H9 (cell line): ENCODE results near the gene INTS15. TPM values are rescaled to one million over a fixed set of nuclear protein-coding genes. Genes with fewer than 3 reads are reported as not detected.

Experiments used
- DNase-seq: peaks from one replicate; pipeline ENCODE4 v3.0.0-alpha.2; 2017
- H2AFZ ChIP-seq: one replicate; pipeline ENCODE4 v1.6.1; 2013; ENCODE audit warnings: mild to moderate bottlenecking, low read length, control low read depth, moderate library complexity
- H2AK5ac ChIP-seq: 2 replicates; pipeline ENCODE4 v1.6.1; 2013; ENCODE audit warnings: low read length, control low read depth, mixed read lengths; ENCODE audit not compliant: insufficient read length
- H2BK120ac ChIP-seq: one replicate; pipeline ENCODE4 v1.6.1; 2013; ENCODE audit warnings: low read depth, mild to moderate bottlenecking, low read length, control low read depth, inconsistent platforms; ENCODE audit not compliant: poor library complexity, severe bottlenecking
- H2BK12ac ChIP-seq: 2 replicates; pipeline ENCODE4 v1.6.1; 2013; ENCODE audit warnings: low read length, control low read depth, mixed read lengths, low read depth; ENCODE audit not compliant: insufficient read length
- H2BK15ac ChIP-seq: 2 replicates; pipeline ENCODE4 v1.6.1; 2013; ENCODE audit warnings: low read depth, low read length, control low read depth
- H2BK20ac ChIP-seq: one replicate; pipeline ENCODE4 v1.6.1; 2013; ENCODE audit warnings: low read depth, mild to moderate bottlenecking, low read length, control low read depth, inconsistent platforms; ENCODE audit not compliant: poor library complexity, severe bottlenecking
- H2BK5ac ChIP-seq: 2 replicates; pipeline ENCODE4 v1.6.1; 2013; ENCODE audit warnings: low read length, control low read depth, mixed read lengths; ENCODE audit not compliant: insufficient read length
- H3K14ac ChIP-seq: 2 replicates; pipeline ENCODE4 v1.6.1; 2013; ENCODE audit warnings: low read length, control low read depth; ENCODE audit not compliant: insufficient read depth
- H3K18ac ChIP-seq: 2 replicates; pipeline ENCODE4 v1.6.1; 2013; ENCODE audit warnings: low read depth, mild to moderate bottlenecking, mixed read lengths, low read length, control low read depth; ENCODE audit not compliant: insufficient read length
- H3K23ac ChIP-seq: 2 replicates; pipeline ENCODE4 v1.6.1; 2013; ENCODE audit warnings: low read length, control low read depth, mixed read lengths, low read depth; ENCODE audit not compliant: insufficient read length
- H3K23me2 ChIP-seq: 2 replicates; pipeline ENCODE4 v1.6.1; 2013; ENCODE audit warnings: low read depth, mild to moderate bottlenecking, mixed read lengths, low read length, control low read depth; ENCODE audit not compliant: insufficient read length, poor library complexity, severe bottlenecking
- H3K27ac ChIP-seq: 2 replicates; pipeline ENCODE4 v1.5.1; 2013; ENCODE audit warnings: low read length, control low read depth, mixed read lengths, low read depth; ENCODE audit not compliant: insufficient read length
- H3K27me3 ChIP-seq: 2 replicates; pipeline ENCODE4 v1.6.1; 2013; ENCODE audit warnings: low read length, control low read depth, inconsistent platforms; ENCODE audit not compliant: insufficient read depth
- H3K4ac ChIP-seq: 2 replicates; pipeline ENCODE4 v1.6.1; 2013; ENCODE audit warnings: low read depth, mild to moderate bottlenecking, control low read depth, inconsistent platforms, low read length, moderate library complexity
- H3K4me1 ChIP-seq: 2 replicates; pipeline ENCODE4 v1.6.1; 2013; ENCODE audit warnings: low read length, control low read depth, inconsistent platforms; ENCODE audit not compliant: insufficient read depth
- H3K4me2 ChIP-seq: 2 replicates; pipeline ENCODE4 v1.6.1; 2013; ENCODE audit warnings: low read length, control low read depth, mixed read lengths; ENCODE audit not compliant: insufficient read length, insufficient read depth
- H3K56ac ChIP-seq: 2 replicates; pipeline ENCODE4 v1.6.1; 2013; ENCODE audit warnings: low read depth, mild to moderate bottlenecking, mixed read lengths, low read length, control low read depth; ENCODE audit not compliant: insufficient read length
- H3K79me1 ChIP-seq: 2 replicates; pipeline ENCODE4 v1.6.1; 2013; ENCODE audit warnings: low read depth, mild to moderate bottlenecking, moderate library complexity, low read length, control low read depth, inconsistent platforms; ENCODE audit not compliant: insufficient read depth, poor library complexity, severe bottlenecking
- H3K79me2 ChIP-seq: 2 replicates; pipeline ENCODE4 v1.6.1; 2013; ENCODE audit warnings: low read length, control low read depth, inconsistent platforms; ENCODE audit not compliant: insufficient read depth
- H3K9ac ChIP-seq: 2 replicates; pipeline ENCODE4 v1.6.1; 2013; ENCODE audit warnings: low read length, control low read depth, mixed read lengths; ENCODE audit not compliant: insufficient read length; ENCODE audit errors: extremely low read depth
- H3K9me3 ChIP-seq: one replicate; pipeline ENCODE4 v1.6.1; 2013; ENCODE audit warnings: low read depth, low read length, inconsistent platforms; ENCODE audit not compliant: control insufficient read depth
- H3T11ph ChIP-seq: one replicate; pipeline ENCODE4 v1.6.1; 2013; ENCODE audit warnings: mild to moderate bottlenecking, low read length, control low read depth, inconsistent platforms
- H4K20me1 ChIP-seq: one replicate; pipeline ENCODE4 v1.6.1; 2013; ENCODE audit not compliant: control insufficient read depth, insufficient read length, insufficient read depth
- H4K5ac ChIP-seq: 2 replicates; pipeline ENCODE4 v1.6.1; 2013; ENCODE audit warnings: low read depth, mild to moderate bottlenecking, mixed read lengths, low read length, control low read depth; ENCODE audit not compliant: insufficient read length
- H4K8ac ChIP-seq: replicated peaks from 2 replicates; pipeline ENCODE4 v1.6.1; 2013; ENCODE audit warnings: low read length, control low read depth, mixed read lengths, low read depth; ENCODE audit not compliant: insufficient read length
- H4K91ac ChIP-seq: 2 replicates; pipeline ENCODE4 v1.6.1; 2013; ENCODE audit warnings: low read depth, mild to moderate bottlenecking, moderate library complexity, mixed read lengths, low read length, control low read depth; ENCODE audit not compliant: insufficient read length
- H3K27ac Mint-ChIP-seq, 3 experiments: 2 replicates in 2 of 3; 3 replicates in 1 of 3; pipeline ENCODE4 v1.8.0; 2020 to 2021; ENCODE audit warnings: mixed read lengths in 3 of 3, mild to moderate bottlenecking in 1 of 3, moderate library complexity in 1 of 3
- H3K27me3 Mint-ChIP-seq: 2 replicates; pipeline ENCODE4 v1.8.0; 2021; ENCODE audit warnings: low read depth, mild to moderate bottlenecking, moderate library complexity, mixed read lengths
- H3K36me3 Mint-ChIP-seq, 3 experiments: 2 replicates in 2 of 3; 3 replicates in 1 of 3; pipeline ENCODE4 v1.8.0; 2020 to 2021; ENCODE audit warnings: low read depth in 3 of 3, mixed read lengths in 3 of 3; ENCODE audit not compliant: insufficient read depth in 1 of 3
- H3K4me1 Mint-ChIP-seq, 2 experiments: 2 replicates each; pipeline ENCODE4 v1.8.0; 2020; ENCODE audit warnings: mixed read lengths in 2 of 2
- H3K4me3 Mint-ChIP-seq, 2 experiments: 2 replicates in 1 of 2; 3 replicates in 1 of 2; pipeline ENCODE4 v1.8.0; 2020 to 2021; ENCODE audit warnings: mild to moderate bottlenecking in 2 of 2, mixed read lengths in 2 of 2, moderate library complexity in 1 of 2
- H3K9me3 Mint-ChIP-seq, 2 experiments: 2 replicates in 1 of 2; 3 replicates in 1 of 2; pipeline ENCODE4 v1.8.0; 2020; ENCODE audit warnings: mild to moderate bottlenecking in 2 of 2, mixed read lengths in 2 of 2, moderate library complexity in 1 of 2
- WGBS: extraction: QIAGEN DNeasy Blood & Tissue Kit; methylation state at CpG from one replicate; pipeline ENCODE4 v1.1.7; 2013; ENCODE audit warnings: missing lambda C conversion rate, low lambda C conversion rate, mixed read lengths; ENCODE audit not compliant: insufficient read length; ENCODE audit errors: extremely low coverage; 5-methylcytosine and 5-hydroxymethylcytosine counted together
- total RNA-seq: library from RNA; stranded (reverse); gene quantifications from 2 replicates; pipeline ENCODE4 v1.2.1, GENCODE V29; 2021
- TF ChIP-seq, protein P1 (sequence below): fragments of 200-600 bp; sonication (generic); conservative IDR thresholded peaks from 3 replicates; pipeline ENCODE4 v1.8.0; 2021; ENCODE audit warnings: antibody characterized with exemption, mild to moderate bottlenecking

The INTS15 gene
- total RNA-seq, 1 experiment from 2014 or later: 42.9 TPM

DNA sequence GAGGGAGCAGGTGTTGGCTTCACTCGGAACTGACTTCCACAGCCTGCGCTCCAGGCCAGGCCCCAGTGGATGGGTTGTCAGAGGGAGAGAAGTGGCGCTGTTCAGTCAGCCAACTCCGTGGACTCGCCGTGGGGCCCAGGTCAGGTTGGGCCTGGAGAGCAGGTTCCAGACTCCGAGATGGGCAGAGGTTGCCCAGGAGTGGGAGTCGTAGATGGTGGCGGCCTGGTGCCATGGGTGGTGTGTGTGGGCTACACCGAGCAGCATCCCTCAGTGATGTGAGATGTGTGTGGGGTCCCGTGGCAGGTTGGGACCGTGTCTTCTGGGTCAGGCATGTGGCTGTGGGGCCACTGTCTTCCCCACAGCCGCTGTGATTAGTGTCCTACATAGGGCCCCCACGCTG is 57.7 kb downstream of the INTS15 start:
- Histone ChIP-seq H3K14ac (no peak overlapping the region), H4K91ac (no peak overlapping the region), H4K8ac (no peak overlapping the region), H3K4me1 (no peaks in the 10 kb centered on the region), H3K23me2 (no peaks in the 10 kb centered on the region), H3K9ac (no peak overlapping the region), H2BK12ac (no peak overlapping the region), H2BK5ac (no peak overlapping the region), H4K20me1 (no peaks in the 10 kb centered on the region), H3T11ph (no peak overlapping the region), H3K27ac (no peak overlapping the region), H2BK15ac (no peak overlapping the region), H3K23ac (no peak overlapping the region), H3K56ac (no peak overlapping the region), H3K4me2 (no peak overlapping the region), H3K79me2 (no peaks in the 10 kb centered on the region), H3K4ac (no peak overlapping the region), H2AK5ac (no peak overlapping the region), H3K18ac (no peak overlapping the region), H4K5ac (no peak overlapping the region), H3K9me3 (no peaks in the 10 kb centered on the region), H2BK120ac (no peak overlapping the region), H3K27me3 (no peaks in the 10 kb centered on the region), H2BK20ac (no peak overlapping the region), H2AFZ (no peak overlapping the region), H3K79me1 (no peaks in the 10 kb centered on the region)
- no peaks in the 10 kb centered on the region for H3K27me3 Mint-ChIP-seq
- WGBS: no CpG with 5 or more reads among the region's 14 CpGs
- peaks cover 9 to 33% (median 20%) of the 10 kb centered on the region in 3 experiments for H3K36me3 Mint-ChIP-seq
- H3K9me3 Mint-ChIP-seq: peaks cover 0 to 4% of the 10 kb centered on the region in 2 experiments; a peak in 1 of 5 replicates
- no peak overlapping the region; a peak in 1 of 7 replicates for H3K27ac Mint-ChIP-seq
- H3K4me3 Mint-ChIP-seq: no peak overlapping the region
- TF ChIP-seq, protein P1, sequence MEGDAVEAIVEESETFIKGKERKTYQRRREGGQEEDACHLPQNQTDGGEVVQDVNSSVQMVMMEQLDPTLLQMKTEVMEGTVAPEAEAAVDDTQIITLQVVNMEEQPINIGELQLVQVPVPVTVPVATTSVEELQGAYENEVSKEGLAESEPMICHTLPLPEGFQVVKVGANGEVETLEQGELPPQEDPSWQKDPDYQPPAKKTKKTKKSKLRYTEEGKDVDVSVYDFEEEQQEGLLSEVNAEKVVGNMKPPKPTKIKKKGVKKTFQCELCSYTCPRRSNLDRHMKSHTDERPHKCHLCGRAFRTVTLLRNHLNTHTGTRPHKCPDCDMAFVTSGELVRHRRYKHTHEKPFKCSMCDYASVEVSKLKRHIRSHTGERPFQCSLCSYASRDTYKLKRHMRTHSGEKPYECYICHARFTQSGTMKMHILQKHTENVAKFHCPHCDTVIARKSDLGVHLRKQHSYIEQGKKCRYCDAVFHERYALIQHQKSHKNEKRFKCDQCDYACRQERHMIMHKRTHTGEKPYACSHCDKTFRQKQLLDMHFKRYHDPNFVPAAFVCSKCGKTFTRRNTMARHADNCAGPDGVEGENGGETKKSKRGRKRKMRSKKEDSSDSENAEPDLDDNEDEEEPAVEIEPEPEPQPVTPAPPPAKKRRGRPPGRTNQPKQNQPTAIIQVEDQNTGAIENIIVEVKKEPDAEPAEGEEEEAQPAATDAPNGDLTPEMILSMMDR: no peak
- no peak for DNase-seq
- no peaks in the 10 kb centered on the region for H3K4me1 Mint-ChIP-seq
